Stimulated activated naive CD4-positive, alpha-beta T cell (primary cell): ENCODE data around the gene NPHP1.
"Not testable (repeated sequence)": the region's sequence is repeated elsewhere in the genome, so short reads cannot be mapped to it uniquely, and the experiment has no call there.

ENCODE experiments used
- DNase-seq, 6 experiments: peaks; one replicate each; lab custom pipeline; 2025; lab: John Stamatoyannopoulos, UW

Gene NPHP1

GRCh38 chr2:110126906-110127305 is 77.9 kb downstream of the NPHP1 start:
- DNase-seq = no peak

GRCh38 chr2:110126086-110126773 is 78.6 kb downstream of the NPHP1 start:
- DNase-seq = no peak

DNA sequence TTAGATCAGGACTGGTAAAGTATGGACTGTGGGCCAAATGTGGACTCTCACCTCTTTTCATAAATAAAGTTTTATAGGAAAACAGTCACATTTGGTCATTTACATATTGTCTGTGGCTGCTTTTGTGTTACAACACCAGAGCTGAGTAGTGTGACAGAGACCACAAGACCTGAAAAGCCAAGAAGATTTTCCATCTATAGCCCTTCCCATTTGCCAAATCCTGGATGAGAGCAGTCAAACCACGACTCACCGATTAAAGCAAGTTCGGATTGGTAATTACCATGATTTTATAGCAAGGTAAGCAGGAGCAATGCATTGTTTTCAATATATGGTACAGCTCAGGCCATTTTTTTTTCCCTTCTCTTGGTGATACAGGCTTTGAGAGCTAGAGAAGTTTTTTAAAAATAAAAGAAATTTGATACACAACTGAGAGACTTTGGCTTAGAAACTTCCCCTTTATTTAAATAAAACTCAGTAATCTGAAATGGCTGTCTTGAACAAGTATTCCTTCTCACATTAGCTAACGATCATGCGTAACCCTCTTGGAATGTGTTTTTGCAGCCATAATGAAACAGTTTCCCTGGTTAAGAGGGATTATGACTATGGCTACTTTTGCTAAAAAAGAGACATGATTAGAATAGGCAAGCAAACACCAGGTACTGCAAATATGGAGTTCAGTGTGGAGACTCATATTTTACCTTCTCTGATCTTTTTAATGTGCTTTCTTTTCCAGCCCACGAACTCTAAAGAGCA is 79.7 kb downstream of the NPHP1 start:
- DNase-seq = no peak

DNA sequence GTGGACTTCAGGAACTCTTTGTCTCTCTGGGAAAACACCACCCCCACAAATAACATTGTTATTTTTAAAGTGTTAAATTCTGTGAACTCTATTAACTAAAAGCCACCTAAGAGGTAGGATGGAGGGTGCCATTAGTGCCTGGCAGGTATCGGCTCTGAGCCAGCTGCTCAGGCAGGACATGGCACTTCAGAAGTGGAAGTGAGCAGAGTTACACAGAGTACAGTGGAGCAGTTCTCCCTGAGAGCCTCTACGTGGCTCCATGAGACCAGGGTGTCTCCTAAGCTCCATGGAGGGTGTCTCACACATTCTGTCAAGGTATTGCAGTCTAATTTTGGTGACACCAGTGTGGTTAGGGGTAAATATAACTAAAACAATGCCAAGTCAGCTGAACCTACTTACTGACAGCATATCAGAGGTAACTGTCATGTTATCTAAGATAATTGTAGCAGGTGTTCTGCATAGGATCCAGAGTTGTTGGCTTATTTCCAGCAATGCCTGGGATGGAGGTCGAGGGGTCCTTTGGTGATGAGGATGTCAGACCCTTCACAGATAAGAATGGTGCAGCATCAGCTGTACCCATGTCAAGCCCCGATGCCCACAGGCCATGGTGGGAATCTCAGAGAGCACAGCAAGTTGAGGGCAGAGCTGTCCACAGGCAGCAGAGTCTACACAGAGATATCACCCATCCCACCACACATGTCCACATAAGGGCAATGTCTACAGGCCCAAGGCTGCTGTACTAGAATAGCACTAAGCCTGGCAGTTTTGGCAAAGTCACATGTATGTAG is 80.6 kb downstream of the NPHP1 start:
- no peak for DNase-seq

DNA sequence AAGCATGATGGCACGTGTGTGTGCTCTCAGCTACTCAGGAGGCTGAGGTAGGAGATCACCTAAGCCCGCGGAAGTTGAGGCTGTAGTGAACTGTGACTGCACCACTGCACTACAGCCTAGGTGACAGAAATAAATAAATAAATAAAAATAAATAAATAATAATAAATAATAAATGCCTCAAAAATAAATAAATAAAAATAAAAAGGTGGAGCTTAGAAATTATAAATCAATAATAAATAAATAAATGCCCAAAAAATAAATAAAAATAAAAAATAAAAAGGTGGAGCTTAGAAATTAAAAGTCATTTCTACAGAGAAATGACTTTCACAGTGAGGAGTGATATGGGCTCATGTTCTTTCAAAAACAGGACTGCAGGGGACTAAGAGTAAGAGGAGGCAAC is 83.2 kb downstream of the NPHP1 start:
- DNase-seq = no peak

GRCh38 chr2:110121052-110121334 is 83.8 kb downstream of the NPHP1 start:
- no peak for DNase-seq

DNA sequence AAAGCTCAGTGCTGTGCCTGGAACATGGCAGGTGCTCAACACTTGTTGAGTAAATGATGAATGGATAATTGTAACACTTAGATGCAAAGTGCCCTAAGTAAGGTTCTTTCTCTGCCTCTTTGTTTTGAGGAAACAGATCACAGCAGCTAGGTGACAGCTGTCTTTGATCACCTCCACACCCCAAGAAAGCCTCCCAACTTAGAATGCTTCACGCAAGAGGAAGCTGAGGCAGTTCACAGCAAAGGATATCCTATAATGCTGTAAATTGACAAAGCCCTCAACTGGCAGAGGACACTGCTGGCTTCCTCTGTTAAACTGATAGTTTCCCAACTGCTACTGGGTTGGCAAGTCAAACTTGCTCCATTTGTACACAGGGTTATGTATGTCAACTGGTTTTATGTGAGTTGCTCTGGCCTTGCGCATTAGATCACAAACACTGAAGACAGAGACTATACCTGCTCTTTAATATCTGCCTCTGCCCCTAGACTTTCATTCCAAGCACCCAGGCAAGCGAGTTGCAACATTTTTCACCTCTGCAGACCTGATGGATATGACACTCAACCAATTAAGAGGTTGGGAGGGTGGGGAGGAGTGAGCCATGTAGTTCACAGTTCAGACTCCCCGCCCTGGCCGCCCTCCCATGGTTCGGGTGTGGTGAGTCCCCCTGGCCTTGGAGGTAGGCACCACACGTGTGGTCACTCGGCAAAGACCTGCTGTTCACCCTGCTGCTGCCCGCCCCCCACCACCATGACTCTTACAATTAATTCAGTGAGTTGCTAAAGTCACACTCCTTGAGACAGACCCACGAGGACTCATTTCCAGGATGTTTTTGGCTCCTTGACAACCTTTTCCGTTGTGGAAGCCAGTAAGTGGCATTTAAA is 84.4 kb downstream of the NPHP1 start:
- no peak for DNase-seq

DNA sequence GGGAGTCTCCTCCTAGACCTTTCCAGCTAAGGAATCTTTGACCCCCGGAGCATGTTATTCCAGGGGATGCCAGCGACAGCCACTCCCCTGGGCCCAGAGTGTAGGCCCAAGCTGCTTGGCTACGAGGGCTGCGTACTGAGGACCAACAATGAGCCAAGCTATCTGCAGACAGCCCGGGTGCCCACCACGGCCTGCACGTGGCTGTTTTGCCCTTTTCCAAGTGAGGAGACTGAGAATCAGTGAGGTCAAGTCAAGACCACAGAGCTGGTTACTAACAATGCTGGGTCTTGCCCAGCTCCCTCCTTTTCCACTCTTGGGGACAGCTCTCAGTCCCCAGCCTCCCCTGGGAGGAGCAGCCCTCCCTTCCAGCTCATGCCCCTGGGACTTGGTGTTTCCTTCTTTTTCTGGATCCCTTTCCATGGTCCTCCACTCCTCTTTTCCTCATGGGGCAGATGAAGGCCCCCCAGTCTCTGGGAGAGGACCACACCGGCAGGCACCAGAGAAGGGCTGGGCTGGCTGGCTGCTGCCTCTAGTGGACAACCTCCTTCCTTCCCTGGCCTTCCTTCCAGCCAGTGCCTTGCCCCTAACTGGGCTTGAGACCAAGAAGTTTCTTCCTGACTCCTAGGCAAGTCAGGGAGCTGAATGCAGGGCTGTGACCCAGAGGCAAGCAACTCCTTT is 88.6 kb downstream of the NPHP1 start:
- DNase-seq = no peak

GRCh38 chr2:110115291-110116032 is 89.4 kb downstream of the NPHP1 start, which contains the start of gene MALL:
Gene MALL, minus strand, starts transcription at chr2:110115822. Its CDS starts 30 bp downstream, at chr2:110115792.
- no peak for DNase-seq

- DNase-seq = no peak
These were observed 90.0 kb downstream of the NPHP1 start for GRCh38 chr2:110114831-110115255.

GRCh38 chr2:110113961-110114591 is 90.7 kb downstream of the NPHP1 start:
- DNase-seq = no peak

DNA sequence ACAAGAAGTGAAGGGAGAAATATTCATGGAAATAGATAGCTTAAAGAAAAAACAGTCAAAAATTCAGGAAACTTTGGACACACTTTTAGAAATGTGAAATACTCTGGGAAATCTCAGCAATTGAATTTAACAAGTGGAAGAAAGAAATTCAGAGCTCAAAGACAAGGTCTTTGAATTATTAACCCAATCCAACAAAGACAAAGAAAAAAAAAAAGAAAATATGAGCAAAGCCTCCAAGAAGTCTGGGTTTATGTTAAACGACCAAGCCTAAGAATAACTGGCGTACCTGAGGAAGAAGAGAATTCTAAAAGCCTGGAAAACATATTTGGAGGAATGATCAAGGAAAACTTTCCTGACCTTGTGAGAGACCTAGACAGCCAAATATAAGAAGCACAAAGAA is 96.5 kb downstream of the NPHP1 start:
- DNase-seq = not testable (repeated sequence)

GRCh38 chr2:110107092-110108079 is 97.4 kb downstream of the NPHP1 start:
- no peak for DNase-seq

DNA sequence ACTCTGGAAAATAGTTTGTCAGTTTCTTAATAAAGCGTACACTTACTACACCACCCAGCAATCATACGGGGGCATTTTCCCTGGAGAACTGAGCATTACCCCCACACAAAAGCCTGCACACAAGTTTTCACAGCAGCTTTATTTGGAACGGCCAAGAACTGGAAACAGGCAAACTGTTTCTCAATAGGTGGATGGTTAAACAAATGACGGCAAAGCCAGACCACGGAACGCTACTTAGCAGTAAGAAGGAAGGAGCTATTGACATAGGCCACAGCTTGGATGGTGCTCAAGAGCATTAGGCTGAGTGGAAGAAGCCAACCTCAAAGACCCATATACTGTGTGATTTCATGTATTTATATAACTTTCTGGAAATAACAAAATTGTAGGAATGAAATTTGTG is 98.2 kb downstream of the NPHP1 start:
- no peak for DNase-seq

- DNase-seq = no peak
These were observed 99.0 kb downstream of the NPHP1 start for GRCh38 chr2:110105608-110106467.

DNA sequence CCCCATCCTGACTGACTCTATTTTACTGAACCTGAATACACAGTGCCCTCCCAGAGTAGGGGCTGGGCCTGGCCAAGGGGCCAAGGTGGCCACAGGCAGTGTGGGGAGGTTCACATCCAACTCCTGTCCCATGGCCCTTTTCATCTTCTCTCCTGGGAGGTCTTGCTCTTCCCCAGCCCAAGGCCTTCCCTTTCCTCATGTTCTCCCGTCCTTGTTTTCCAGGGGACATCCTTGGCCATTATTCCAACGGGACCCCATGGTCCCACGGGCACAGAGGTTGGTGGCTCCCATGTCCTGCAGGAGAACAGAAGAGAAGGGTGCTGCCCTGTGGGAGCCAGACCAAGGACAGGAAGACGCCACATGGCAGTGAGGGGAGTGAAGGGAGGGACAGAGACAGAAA is 99.6 kb downstream of the NPHP1 start:
- DNase-seq = no peak

GRCh38 chr2:110104025-110104771 is 100.6 kb downstream of the NPHP1 start:
- no peak for DNase-seq
